ENCODE results near the gene CKS1B. TPM values are rescaled to one million over a fixed set of nuclear protein-coding genes. Genes with fewer than 3 reads are reported as not detected.
A peak's percentile ranks its signal among the peaks of the same experiment; 100 is the strongest.

Gene CKS1B
- total and polyA plus RNA-seq, 9 of the 15 experiments (the other 6 are each of a cell fraction or from before 2014, with no cell fraction given), result 215 to 1,103 (median 460) TPM

GRCh38 chr1:154943649-154944400, 30.7 kb upstream of the CKS1B start:
- Histone ChIP-seq H3K9me3 (replicated peaks; ENCODE audit: control insufficient read depth, insufficient read depth, low read depth, low read length) (no peaks in the 10 kb centered on the region), H3K27me3 (ENCODE audit: control insufficient read depth in 2 of 2, insufficient read depth in 2 of 2, low read length in 2 of 2) (no peaks in the 10 kb centered on the region), H3K79me2 (ENCODE audit: control insufficient read depth, insufficient read depth, low read length) (no peaks in the 10 kb centered on the region), H4K20me1 (replicated peaks; ENCODE audit: control insufficient read depth, insufficient read depth, low read length) (0 out of 2 replicates have a peak, but pooled peaks cover 3% of the 10 kb centered on the region), H3K4me2 (ENCODE audit: insufficient read depth, low read length) (no peak overlapping the region), H3K9me1 (ENCODE audit: control insufficient read depth, insufficient read depth, low read length) (no peaks in the 10 kb centered on the region), H2AFZ (ENCODE audit: low read depth, low read length) (0 out of 2 replicates have a peak overlapping the region, but pooled peaks have one; percentile 34), H3K4me3 (no peak overlapping the region), H3K4me1 (replicated peaks in 1 of 2; ENCODE audit: control insufficient read depth in 2 of 2, insufficient read depth in 2 of 2, low read length in 2 of 2) (peaks cover 28 to 60% of the 10 kb centered on the region in 2 experiments; a peak in 4 of 5 replicates), H3K9ac (ENCODE audit: insufficient read depth in 1 of 2, low read depth in 2 of 2, low read length in 2 of 2) (peak overlapping the region in 1 of 2 experiments; percentile 4; a peak in 2 of 4 replicates), H3K27ac (ENCODE audit: extremely low read depth, low read depth, low read length) (peak overlapping the region; percentile 44; the same call in 2 of the 3 replicates), H3K36me3 (ENCODE audit: control insufficient read depth, insufficient read depth, low read length) (no peaks in the 10 kb centered on the region)
- ATAC-seq (peak; percentile 85), FAIRE-seq (peak; percentile 81), DNase-seq (ENCODE audit: extremely low read depth in 1 of 4, low spot score in 3 of 4) (peak; percentile 54 to 72 (median 62))
- WGBS (ENCODE audit: insufficient coverage, low coverage, missing lambda C conversion rate), result 22% methylated on average over 6 of the region's 6 CpGs
- CTCF ChIA-PET (ENCODE audit: low intra/inter-chr PET ratio), result interaction anchor here (0.5 to 1.4 kb wide), 6 partner anchors 38 to 463 kb away, joined by 3 to 4 read pairs (median 3); no protein-coding TSS in a partner anchor
- POLR2A ChIA-PET, result interaction anchor here (0.9 to 1.5 kb wide), 2 partner anchors 8 to 12 kb away, joined by 5 to 7 read pairs; partner anchors contain the start of gene PBXIP1
- BruUV-seq (replicated peaks), result no TSS peak
- in situ Hi-C loops (cut with MboI), result no loop called here
- intact Hi-C loops (cut with micrococcal nuclease), result no loop called here
- TF ChIP-seq ZNF561 (CRISPR knock-in tag; conservative IDR thresholded peaks at IDR 0.05) (no peak), BRD4 (IDR thresholded peaks at IDR 0.05) (no peak), DDX20 (tag; IDR thresholded peaks at IDR 0.05; ENCODE audit: low read depth) (no peak), PYGO2 (tag; IDR thresholded peaks at IDR 0.05) (no peak), HMG20B (CRISPR knock-in tag; IDR thresholded peaks at IDR 0.05) (no peak), ZSCAN29 (IDR thresholded peaks at IDR 0.05) (no peak), CC2D1A (IDR thresholded peaks at IDR 0.05) (peak; percentile 58; the same call in 1 of the 2 replicates), ESRRA (IDR thresholded peaks at IDR 0.05; ENCODE audit: borderline replicate concordance, low read depth) (peak; percentile 73), FOXK2 (conservative IDR thresholded peaks at IDR 0.05 in 1 of 2, IDR thresholded peaks at IDR 0.05 in 1 of 2; ENCODE audit: low read depth in 2 of 2) (no peak), MNT (conservative IDR thresholded peaks at IDR 0.05) (no peak), RUNX1 (IDR thresholded peaks at IDR 0.05; ENCODE audit: low read depth) (no peak), NFATC3 (IDR thresholded peaks at IDR 0.05) (no peak)
- TF ChIP-seq, protein P1, sequence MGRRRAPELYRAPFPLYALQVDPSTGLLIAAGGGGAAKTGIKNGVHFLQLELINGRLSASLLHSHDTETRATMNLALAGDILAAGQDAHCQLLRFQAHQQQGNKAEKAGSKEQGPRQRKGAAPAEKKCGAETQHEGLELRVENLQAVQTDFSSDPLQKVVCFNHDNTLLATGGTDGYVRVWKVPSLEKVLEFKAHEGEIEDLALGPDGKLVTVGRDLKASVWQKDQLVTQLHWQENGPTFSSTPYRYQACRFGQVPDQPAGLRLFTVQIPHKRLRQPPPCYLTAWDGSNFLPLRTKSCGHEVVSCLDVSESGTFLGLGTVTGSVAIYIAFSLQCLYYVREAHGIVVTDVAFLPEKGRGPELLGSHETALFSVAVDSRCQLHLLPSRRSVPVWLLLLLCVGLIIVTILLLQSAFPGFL (CRISPR knock-in tag; IDR thresholded peaks at IDR 0.05), result no peak
- TF ChIP-seq, protein P2, sequence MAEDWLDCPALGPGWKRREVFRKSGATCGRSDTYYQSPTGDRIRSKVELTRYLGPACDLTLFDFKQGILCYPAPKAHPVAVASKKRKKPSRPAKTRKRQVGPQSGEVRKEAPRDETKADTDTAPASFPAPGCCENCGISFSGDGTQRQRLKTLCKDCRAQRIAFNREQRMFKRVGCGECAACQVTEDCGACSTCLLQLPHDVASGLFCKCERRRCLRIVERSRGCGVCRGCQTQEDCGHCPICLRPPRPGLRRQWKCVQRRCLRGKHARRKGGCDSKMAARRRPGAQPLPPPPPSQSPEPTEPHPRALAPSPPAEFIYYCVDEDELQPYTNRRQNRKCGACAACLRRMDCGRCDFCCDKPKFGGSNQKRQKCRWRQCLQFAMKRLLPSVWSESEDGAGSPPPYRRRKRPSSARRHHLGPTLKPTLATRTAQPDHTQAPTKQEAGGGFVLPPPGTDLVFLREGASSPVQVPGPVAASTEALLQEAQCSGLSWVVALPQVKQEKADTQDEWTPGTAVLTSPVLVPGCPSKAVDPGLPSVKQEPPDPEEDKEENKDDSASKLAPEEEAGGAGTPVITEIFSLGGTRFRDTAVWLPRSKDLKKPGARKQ (CRISPR knock-in tag; IDR thresholded peaks at IDR 0.05), result no peak
- TF ChIP-seq, protein P3, sequence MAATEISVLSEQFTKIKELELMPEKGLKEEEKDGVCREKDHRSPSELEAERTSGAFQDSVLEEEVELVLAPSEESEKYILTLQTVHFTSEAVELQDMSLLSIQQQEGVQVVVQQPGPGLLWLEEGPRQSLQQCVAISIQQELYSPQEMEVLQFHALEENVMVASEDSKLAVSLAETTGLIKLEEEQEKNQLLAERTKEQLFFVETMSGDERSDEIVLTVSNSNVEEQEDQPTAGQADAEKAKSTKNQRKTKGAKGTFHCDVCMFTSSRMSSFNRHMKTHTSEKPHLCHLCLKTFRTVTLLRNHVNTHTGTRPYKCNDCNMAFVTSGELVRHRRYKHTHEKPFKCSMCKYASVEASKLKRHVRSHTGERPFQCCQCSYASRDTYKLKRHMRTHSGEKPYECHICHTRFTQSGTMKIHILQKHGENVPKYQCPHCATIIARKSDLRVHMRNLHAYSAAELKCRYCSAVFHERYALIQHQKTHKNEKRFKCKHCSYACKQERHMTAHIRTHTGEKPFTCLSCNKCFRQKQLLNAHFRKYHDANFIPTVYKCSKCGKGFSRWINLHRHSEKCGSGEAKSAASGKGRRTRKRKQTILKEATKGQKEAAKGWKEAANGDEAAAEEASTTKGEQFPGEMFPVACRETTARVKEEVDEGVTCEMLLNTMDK (IDR thresholded peaks at IDR 0.05; ENCODE audit: borderline replicate concordance, insufficient read depth, low read depth, low read length, poor library complexity, severe bottlenecking), result peak; percentile 60
